Kidney (tissue), 14 donors: Measurements from ENCODE around the gene ZBTB42. TPM values are rescaled to one million over a fixed set of nuclear protein-coding genes. Genes with fewer than 3 reads are reported as not detected.

Source experiments
- DNase-seq, 5 donors: peaks; one replicate each; pipeline ENCODE4 v3.0.0-alpha.2; 2013 to 2020
- FAIRE-seq: peaks from 2 replicates; lab custom pipeline; 2012; peaks lifted over from hg19 to GRCh38; lab: Jason Lieb, UNC
- H3K27ac ChIP-seq, 2 donors: one replicate each; pipeline ENCODE4 v1.7.0; 2013; ENCODE audit warnings: low read depth in 2 of 2, low read length in 2 of 2, inconsistent platforms in 1 of 2
- H3K27me3 ChIP-seq: one replicate; pipeline ENCODE4 v1.7.1; 2013; ENCODE audit warnings: low read length, inconsistent platforms; ENCODE audit not compliant: control insufficient read depth, insufficient read depth
- H3K36me3 ChIP-seq, 3 donors: one replicate each; pipeline versions ENCODE4 v1.7.0 to v1.7.1; 2013; ENCODE audit warnings: low read length in 3 of 3, control low read depth in 1 of 3, inconsistent platforms in 1 of 3; ENCODE audit not compliant: insufficient read depth in 3 of 3, control insufficient read depth in 2 of 3
- H3K4me1 ChIP-seq, 3 donors: one replicate each; pipeline versions ENCODE4 v1.7.0 to v1.7.1; 2013; ENCODE audit warnings: low read length in 3 of 3, inconsistent platforms in 1 of 3, low read depth in 1 of 3; ENCODE audit not compliant: control insufficient read depth in 2 of 3, insufficient read depth in 2 of 3
- H3K4me3 ChIP-seq, 3 donors: one replicate each; pipeline versions ENCODE4 v1.7.0 to v1.8.1; 2013; ENCODE audit warnings: low read length in 3 of 3, control low read depth in 1 of 3, inconsistent platforms in 1 of 3
- H3K9ac ChIP-seq, 3 donors: one replicate each; pipeline versions ENCODE4 v1.7.0 to v1.7.1; 2013; ENCODE audit warnings: low read length in 3 of 3, control low read depth in 1 of 3, inconsistent platforms in 1 of 3
- H3K9me3 ChIP-seq, 3 donors: one replicate each; pipeline versions ENCODE4 v1.7.0 to v1.7.1; 2013; ENCODE audit warnings: low read length in 3 of 3, control low read depth in 1 of 3, inconsistent platforms in 1 of 3; ENCODE audit not compliant: control insufficient read depth in 2 of 3, insufficient read depth in 1 of 3
- CTCF ChIP-seq: IDR thresholded peaks from 3 replicates; pipeline ENCODE4 v1.5.1; 2012; ENCODE audit warnings: mild to moderate bottlenecking, moderate library complexity, borderline replicate concordance; ENCODE audit not compliant: insufficient read depth; ENCODE audit errors: extremely low read depth
- intact Hi-C: fragments of 100-400 bp; cut with DNase I; formaldehyde crosslinking; loops from one replicate; pipeline ENCODE4 v1.11.1; 2022
- polyA plus RNA-seq: library from polyadenylated mRNA; stranded (reverse); fragments of 350-450 nt; fragmentation: Illumina TruSeq; extraction: RNeasy Lipid Tissue Mini Kit (QIAGEN cat#74804); gene quantifications from one replicate; pipeline ENCODE4 v1.2.3, GENCODE V29; 2014; ENCODE audit warnings: low read depth, low replicate concordance; ENCODE audit not compliant: insufficient read depth
- total RNA-seq: library from RNA; stranded (reverse); fragmentation: NEBNext Ultra II Directional; extraction: Animal tissue kit (Norgen Biotek cat#: 25700); gene quantifications from one replicate; pipeline ENCODE4 v1.2.1, GENCODE V29; 2021
- donor health status: control.
- donor health status: control.
- donor health status: control.
- donor health status: control.
- donor health status: control.
- donor health status: DM: yes; HTN: yes; CAD: no.
- donor health status: Normal renal cell carcinoma (clear cell type).

Gene ZBTB42
- total and polyA plus RNA-seq, 2 donors from 2014 or later = 3.9 to 10.0 TPM

- intact Hi-C loops = loop anchor here (5.0 kb wide), 1 partner anchor 50 kb away; no protein-coding TSS in a partner anchor
- Histone ChIP-seq H3K4me1 (peaks cover 0 to 11% (median 0%) of the 10 kb centered on the region in 3 donors), H3K9ac (no peak overlapping the region), H3K27ac (no peak overlapping the region), H3K4me3 (no peak overlapping the region), H3K36me3 (no peaks in the 10 kb centered on the region), H3K9me3 (no peaks in the 10 kb centered on the region), H3K27me3 (no peaks in the 10 kb centered on the region)
- TF ChIP-seq CTCF = no peak
- no peak for FAIRE-seq
- peak in 1 of 5 donors; percentile 59 for DNase-seq
These were observed 21.2 kb downstream of the ZBTB42 start for GRCh38 chr14:104821971-104822608.

- H3K9me3 ChIP-seq = no peaks in the 10 kb centered on the region
- H3K36me3 ChIP-seq = no peaks in the 10 kb centered on the region
- TF ChIP-seq CTCF = no peak
- no peak overlapping the region for H3K27ac ChIP-seq
- H3K4me3 ChIP-seq = no peak overlapping the region
- intact Hi-C loops = loop anchor here (5.0 kb wide), 1 partner anchor 51 kb away; no protein-coding TSS in a partner anchor
- DNase-seq (peak in 2 of 5 donors; percentile 35 to 43), FAIRE-seq (no peak)
- H3K27me3 ChIP-seq = no peaks in the 10 kb centered on the region
- peaks cover 0 to 17% (median 0%) of the 10 kb centered on the region in 3 donors for H3K4me1 ChIP-seq
- no peak overlapping the region for H3K9ac ChIP-seq
These were observed 22.1 kb downstream of the ZBTB42 start for GRCh38 chr14:104822821-104823615.

GRCh38 chr14:104824353-104824997 is 23.6 kb downstream of the ZBTB42 start:
- Histone ChIP-seq H3K4me3 (no peak overlapping the region), H3K27ac (no peak overlapping the region), H3K36me3 (no peaks in the 10 kb centered on the region), H3K4me1 (peaks cover 0 to 17% (median 0%) of the 10 kb centered on the region in 3 donors), H3K27me3 (no peaks in the 10 kb centered on the region), H3K9me3 (no peaks in the 10 kb centered on the region), H3K9ac (no peak overlapping the region)
- no peak for DNase-seq
- TF ChIP-seq CTCF = no peak
- no peak for FAIRE-seq
- intact Hi-C loops = loop anchor here (5.0 kb wide), 1 partner anchor 52 kb away; no protein-coding TSS in a partner anchor
